ENCODE data around the gene SLC22A25. TPM values are rescaled to one million over a fixed set of nuclear protein-coding genes. Genes with fewer than 3 reads are reported as not detected.

Gene SLC22A25
- total and polyA plus RNA-seq, 2 of the 13 experiments (the other 11 are each of a cell fraction or from before 2014, with no cell fraction given), result 0.18 to 0.42 TPM

- TF ChIP-seq HMGXB3 (CRISPR knock-in tag; IDR thresholded peaks at IDR 0.05; ENCODE audit: borderline replicate concordance) (no peak), ZNF10 (CRISPR knock-in tag; IDR thresholded peaks at IDR 0.05; ENCODE audit: borderline replicate concordance, low read depth) (no peak), ZBTB1 (CRISPR knock-in tag; IDR thresholded peaks at IDR 0.05; ENCODE audit: borderline replicate concordance) (no peak), ZNF274 (CRISPR knock-in tag; IDR thresholded peaks at IDR 0.05) (no peak), TEAD3 (CRISPR knock-in tag; optimal IDR thresholded peaks at IDR 0.05; ENCODE audit: borderline replicate concordance) (peak; percentile 96), ZNF143 (CRISPR knock-in tag; IDR thresholded peaks at IDR 0.05) (no peak), PRDM15 (CRISPR knock-in tag; IDR thresholded peaks at IDR 0.05) (no peak), ZNF292 (CRISPR knock-in tag; IDR thresholded peaks at IDR 0.05; ENCODE audit: borderline replicate concordance, low read depth) (peak; percentile 53; the same call in 1 of the 2 replicates), ZNF740 (CRISPR knock-in tag; IDR thresholded peaks at IDR 0.05) (no peak), SALL2 (CRISPR knock-in tag; IDR thresholded peaks at IDR 0.05) (no peak), PCBP1 (IDR thresholded peaks at IDR 0.05; ENCODE audit: borderline replicate concordance, low read depth, low read length) (no peak), RNF2 (conservative IDR thresholded peaks at IDR 0.05; ENCODE audit: low read depth) (no peak), ZBTB37 (CRISPR knock-in tag; IDR thresholded peaks at IDR 0.05) (no peak), CBX5 (CRISPR knock-in tag; IDR thresholded peaks at IDR 0.05; ENCODE audit: borderline replicate concordance) (no peak), FOXK2 (IDR thresholded peaks at IDR 0.05) (no peak), CTCF (CRISPR knock-in tag; IDR thresholded peaks at IDR 0.05) (no peak), FOXJ3 (CRISPR knock-in tag; IDR thresholded peaks at IDR 0.05; ENCODE audit: borderline replicate concordance) (peak; percentile 97)
These were observed 7.0 kb upstream of the SLC22A25 start (continued) for GRCh38 chr11:63250162-63251050.

Data from HepG2 (cell line).